Effector CD4-positive, alpha-beta T cell (primary cell): ENCODE measurements around the gene BIK.
"Not testable (repeated sequence)": the region's sequence is repeated elsewhere in the genome, so short reads cannot be mapped to it uniquely, and the experiment has no call there.

Experiments used
- DNase-seq: peaks from one replicate; pipeline ENCODE4 v3.0.0-alpha.2; 2020

Gene BIK

DNA sequence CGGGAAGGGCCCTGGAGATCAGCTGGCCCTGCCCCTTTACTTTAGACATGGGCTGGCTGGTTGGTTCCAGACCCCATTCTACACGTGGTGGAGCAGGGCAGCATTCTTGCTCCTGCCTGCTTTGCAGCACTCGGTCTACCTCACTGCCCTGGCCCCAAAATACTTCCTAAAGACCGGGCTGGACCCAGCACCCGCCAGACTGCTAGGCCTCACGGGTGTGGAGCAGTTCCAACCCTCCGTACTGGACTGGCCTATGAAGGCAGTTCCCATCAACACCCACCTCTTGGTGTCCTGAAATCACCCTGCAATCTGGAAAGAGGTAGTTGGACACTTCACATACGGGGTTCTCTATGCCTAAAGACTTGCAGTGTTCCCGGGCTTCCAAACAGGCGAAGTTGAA, 26.3 kb downstream of the BIK start:
- no peak for DNase-seq

GRCh38 chr22:43142880-43143562, 32.5 kb downstream of the BIK start, which contains the start of gene MCAT:
TSS of gene MCAT (minus strand) at chr22:43143398. CDS start at chr22:43143348, 50 bp downstream.
- DNase-seq: peak; percentile 69

- no peak for DNase-seq
Observed at GRCh38 chr22:43144949-43145348, 34.4 kb downstream of the BIK start.

- not testable (repeated sequence) for DNase-seq
Observed at GRCh38 chr22:43145371-43145770, 34.8 kb downstream of the BIK start.

DNA sequence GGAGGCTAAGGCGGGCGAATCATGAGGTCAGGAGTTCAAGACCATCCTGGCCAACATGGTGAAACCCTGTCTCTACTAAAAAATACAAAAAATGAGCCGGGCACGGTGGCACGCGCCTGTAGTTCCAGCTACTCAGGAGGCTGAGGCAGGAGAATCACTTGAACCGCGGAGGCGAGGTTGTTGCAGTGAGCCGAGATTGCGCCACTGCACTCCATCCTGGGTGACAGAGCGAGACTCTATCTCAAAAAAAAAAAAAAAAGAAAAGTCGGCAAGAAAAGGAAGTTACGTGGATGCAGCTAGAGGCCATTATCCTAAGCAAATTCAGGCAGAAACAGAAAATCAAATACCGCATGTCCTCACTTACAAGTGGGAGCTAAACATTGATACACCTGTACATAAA, 35.8 kb downstream of the BIK start:
- not testable (repeated sequence) for DNase-seq

GRCh38 chr22:43147821-43148220, 37.3 kb downstream of the BIK start:
- no peak for DNase-seq

- DNase-seq: no peak
Observed at GRCh38 chr22:43148581-43148980, 38.0 kb downstream of the BIK start.

GRCh38 chr22:43150731-43151206, 40.2 kb downstream of the BIK start:
- no peak for DNase-seq

DNA sequence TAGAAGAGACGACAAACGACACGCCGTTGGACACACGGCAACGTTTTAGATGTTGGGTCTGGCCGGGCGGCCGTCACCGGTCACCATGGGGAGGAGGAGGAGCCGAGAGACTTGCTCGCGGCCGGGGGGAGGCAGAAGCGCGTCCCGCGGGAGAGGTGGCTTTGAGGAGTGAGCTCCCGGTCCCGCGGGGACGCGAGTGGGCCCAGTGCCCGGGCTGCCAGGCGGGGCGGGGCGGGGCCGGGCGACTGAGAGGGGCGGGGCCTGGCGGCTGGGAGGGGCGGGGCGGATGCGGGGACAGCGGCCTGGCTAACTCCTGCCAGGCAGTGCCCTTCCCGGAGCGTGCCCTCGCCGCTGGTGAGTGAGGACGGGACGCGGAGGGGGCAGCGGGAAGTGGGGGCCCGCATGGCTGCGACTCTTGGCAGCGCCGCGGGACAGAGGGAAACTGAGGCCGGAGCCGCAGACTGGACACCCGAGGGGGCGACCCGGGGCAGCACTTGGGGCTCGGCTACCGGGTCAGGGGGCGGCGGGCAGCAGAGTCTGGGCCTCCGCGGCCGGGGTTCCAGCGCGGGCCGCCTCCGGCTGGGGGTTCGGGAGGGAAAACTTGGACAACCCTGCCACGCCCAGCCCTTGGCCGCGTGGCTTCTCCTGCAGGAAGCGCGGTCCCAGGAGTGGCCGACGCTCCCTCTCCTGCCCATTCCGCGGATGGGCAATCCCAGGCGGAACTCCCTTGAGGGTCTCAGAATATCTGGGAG, 40.9 kb downstream of the BIK start, which contains the start of gene TSPO:
TSPO (plus strand) TSS at position 309 of the 752 bp plus-strand sequence. CDS start 7,680 bp downstream, outside the sequence.
- DNase-seq: peak; percentile 43

DNA sequence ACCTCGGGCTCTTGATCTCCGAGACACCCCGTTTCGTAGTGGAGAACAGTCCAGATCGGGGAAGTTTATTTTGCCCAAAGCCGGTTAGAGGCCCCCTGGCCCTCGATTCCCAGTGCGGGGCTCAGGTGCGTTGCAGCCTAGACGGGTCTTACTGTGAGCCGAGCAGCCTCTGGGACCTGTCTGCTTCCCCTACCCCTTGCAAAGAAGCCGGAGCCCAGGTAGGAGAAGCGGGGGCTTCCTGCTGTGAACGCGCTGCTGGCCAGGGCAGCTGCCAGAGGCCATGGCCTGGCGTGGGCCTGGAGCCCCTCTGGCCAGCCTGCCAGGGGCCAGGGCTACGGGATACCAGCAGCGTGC, 41.4 kb downstream of the BIK start:
- DNase-seq: no peak

DNA sequence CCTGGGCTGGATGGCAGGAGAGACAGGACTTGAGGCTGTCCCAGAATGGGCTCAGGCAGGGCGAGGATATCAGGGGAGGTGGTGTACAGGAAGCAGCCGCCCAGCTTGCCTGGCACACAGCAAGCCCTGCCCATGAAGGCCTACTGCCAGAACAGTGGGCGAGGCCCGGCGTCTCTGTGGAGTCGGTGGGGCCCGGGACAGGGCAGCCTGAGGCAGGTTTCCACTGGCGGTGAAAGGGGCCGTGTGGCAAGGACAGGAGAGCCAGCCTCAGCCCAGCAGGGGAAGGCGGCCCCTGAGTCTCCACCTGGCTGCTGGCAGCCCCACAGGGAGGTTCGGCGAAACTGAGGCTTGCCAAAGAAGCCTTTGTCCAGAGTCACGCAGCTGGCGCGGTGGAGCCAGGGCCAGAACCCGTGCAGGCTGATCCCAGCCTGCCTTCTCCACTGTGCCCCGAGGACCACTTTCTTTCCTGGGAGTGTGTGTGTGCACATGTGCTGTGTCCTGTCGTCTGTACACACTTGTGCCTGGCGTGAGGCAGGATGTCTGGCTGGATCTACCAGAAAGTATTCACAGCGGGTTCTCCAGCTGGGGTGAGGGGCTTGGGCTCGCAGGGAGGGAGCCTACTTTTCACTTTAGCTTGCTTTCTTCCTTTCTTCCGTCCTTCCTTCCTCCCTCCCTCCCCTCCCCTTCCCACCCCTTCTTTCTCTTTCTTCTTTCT, 42.0 kb downstream of the BIK start:
- peak; percentile 47 for DNase-seq

GRCh38 chr22:43153899-43154298, 43.3 kb downstream of the BIK start:
- DNase-seq: no peak

DNA sequence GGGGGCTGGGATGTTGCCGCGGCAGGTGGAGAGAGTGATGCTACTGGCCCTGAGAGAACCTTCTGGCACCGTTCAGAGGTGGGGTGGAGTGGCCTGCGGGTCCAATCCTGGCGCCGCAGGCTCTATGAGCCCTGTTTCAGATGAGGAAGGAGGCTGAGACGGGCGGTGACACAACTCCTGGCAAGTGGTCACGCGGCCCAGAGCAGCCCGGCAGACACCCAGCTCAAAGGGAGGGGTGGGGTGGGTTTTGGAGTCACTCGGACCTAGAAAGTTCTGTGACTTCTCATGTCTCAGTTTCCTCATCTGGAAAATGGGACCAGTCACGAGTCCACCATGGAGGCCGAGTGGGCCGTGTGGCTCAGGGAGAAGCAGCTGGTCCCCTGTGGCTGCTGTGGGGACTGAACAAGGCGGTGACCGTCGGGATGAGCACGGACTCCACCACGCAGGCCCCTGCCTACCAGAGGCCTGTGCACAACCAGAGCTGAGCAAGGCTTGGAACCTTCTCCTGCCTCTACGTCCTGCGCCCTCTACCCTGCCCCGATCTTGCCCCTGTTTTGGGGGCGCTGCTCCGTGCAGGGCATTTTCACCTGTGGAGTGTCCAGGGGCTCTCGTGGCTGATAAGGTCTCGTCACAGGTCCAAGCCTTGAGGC, 44.5 kb downstream of the BIK start:
- no peak for DNase-seq

DNA sequence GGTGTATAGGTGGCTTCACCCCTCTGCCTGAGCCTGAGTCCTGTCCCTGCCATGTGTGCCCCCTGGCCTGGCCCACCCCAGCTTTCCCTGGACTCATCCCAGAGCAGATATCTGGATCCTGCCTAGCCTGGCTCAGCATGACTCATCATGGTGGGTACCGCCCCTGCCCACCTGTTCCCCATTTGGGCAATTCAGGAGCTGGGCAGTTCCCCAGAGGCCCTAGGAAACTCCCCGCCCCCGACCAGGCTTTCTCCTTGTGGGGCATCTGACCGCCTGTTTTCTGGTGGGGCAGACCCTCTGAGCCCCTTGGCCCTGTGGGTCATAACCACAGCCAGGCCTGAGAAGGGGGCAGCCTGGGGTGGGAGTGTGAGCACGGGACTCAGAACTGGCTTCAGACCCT, 45.2 kb downstream of the BIK start:
- no peak for DNase-seq

GRCh38 chr22:43156413-43156812, 45.9 kb downstream of the BIK start:
- DNase-seq: no peak

DNA sequence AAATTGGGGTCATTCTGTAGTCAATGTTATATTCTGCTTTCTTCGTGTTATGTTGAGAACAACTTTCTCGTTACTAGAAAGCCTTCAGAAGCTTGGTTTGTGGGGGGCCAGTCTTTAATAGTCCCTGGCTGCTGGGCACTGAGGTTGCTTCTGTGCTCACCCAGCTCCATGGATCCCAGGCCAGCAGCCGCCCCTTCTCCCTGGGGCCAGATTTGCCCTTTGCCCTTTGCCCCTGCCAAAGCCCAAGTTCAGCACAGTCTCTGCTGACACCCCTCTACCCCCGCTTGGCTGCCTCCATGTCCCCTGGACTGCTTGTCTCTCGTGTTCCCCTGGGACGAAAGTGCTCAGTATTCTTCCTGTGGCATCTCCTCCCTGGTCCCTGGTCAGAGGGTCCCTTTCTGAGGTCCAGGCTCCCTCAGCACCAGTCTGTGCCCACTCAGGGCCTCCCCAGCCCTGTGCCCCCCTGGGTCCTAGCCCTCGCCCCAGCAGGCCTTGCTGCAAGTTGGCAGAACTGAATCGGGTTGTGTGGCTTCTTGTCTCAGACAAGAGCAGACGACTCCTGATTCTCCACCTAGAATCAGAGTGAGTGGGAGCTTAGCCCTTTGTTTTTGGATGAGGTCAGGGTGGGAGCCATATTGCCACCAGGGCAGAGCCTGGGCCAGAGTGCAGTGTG, 47.5 kb downstream of the BIK start:
- no peak for DNase-seq

GRCh38 chr22:43158778-43159483, 48.4 kb downstream of the BIK start:
- no peak for DNase-seq

- DNase-seq: no peak
Observed at GRCh38 chr22:43159484-43160178, 49.1 kb downstream of the BIK start.

GRCh38 chr22:43160497-43161126, 50.1 kb downstream of the BIK start:
- DNase-seq: no peak

- no peak for DNase-seq
Observed at GRCh38 chr22:43162412-43163150, 52.0 kb downstream of the BIK start.
